ACC112 (cell line): ENCODE results near the gene NCOR2.

ENCODE experiments used
- H2AFZ ChIP-seq: fragments of 200-600 bp; sonication (generic); one replicate; pipeline ENCODE4 v1.6.0; 2017; ENCODE audit warnings: antibody characterized with exemption, low read length; ENCODE audit not compliant: unreplicated experiment
- H3K27ac ChIP-seq: fragments of 200-600 bp; sonication (generic); 2 replicates; pipeline ENCODE4 v1.5.1; 2014; ENCODE audit warnings: low read depth, mild to moderate bottlenecking, antibody characterized with exemption, low read length, moderate library complexity
- H3K27me3 ChIP-seq: fragments of 200-600 bp; sonication (generic); 2 replicates; pipeline ENCODE4 v1.6.1; 2014; ENCODE audit warnings: mild to moderate bottlenecking, antibody characterized with exemption, low read length, moderate library complexity, mixed read lengths; ENCODE audit not compliant: insufficient read depth
- H3K36me3 ChIP-seq: fragments of 200-600 bp; sonication (generic); 2 replicates; pipeline ENCODE4 v1.6.1; 2016; ENCODE audit warnings: mild to moderate bottlenecking, antibody characterized with exemption, low read length, moderate library complexity, mixed read lengths; ENCODE audit not compliant: insufficient read depth
- H3K4me1 ChIP-seq: fragments of 200-600 bp; sonication (generic); one replicate; pipeline ENCODE4 v1.6.1; 2016; ENCODE audit warnings: low read length, mixed read lengths; ENCODE audit not compliant: insufficient read depth, unreplicated experiment, control insufficient read depth
- H3K4me3 ChIP-seq: fragments of 200-600 bp; sonication (generic); 2 replicates; pipeline ENCODE4 v1.5.1; 2014; ENCODE audit warnings: mild to moderate bottlenecking, low read depth, low read length
- H3K79me2 ChIP-seq: fragments of 200-600 bp; sonication (generic); one replicate; pipeline ENCODE4 v1.6.0; 2016; ENCODE audit warnings: low read length; ENCODE audit not compliant: control insufficient read depth, unreplicated experiment, insufficient read depth

The NCOR2 gene

GRCh38 chr12:124557518-124558223, 9.7 kb downstream of the NCOR2 start:
- Histone ChIP-seq H3K4me3 (no peak overlapping the region), H3K4me1 (no peaks in the 10 kb centered on the region), H2AFZ (no peak overlapping the region), H3K36me3 (no peaks in the 10 kb centered on the region), H3K27me3 (no peaks in the 10 kb centered on the region), H3K79me2 (peaks cover 93% of the 10 kb centered on the region), H3K27ac (no peak overlapping the region)

GRCh38 chr12:124556896-124557501, 10.4 kb downstream of the NCOR2 start:
- Histone ChIP-seq H3K79me2 (peaks cover 93% of the 10 kb centered on the region), H3K4me1 (no peaks in the 10 kb centered on the region), H3K36me3 (no peaks in the 10 kb centered on the region), H3K27me3 (no peaks in the 10 kb centered on the region), H2AFZ (no peak overlapping the region), H3K4me3 (no peak overlapping the region), H3K27ac (no peak overlapping the region)

GRCh38 chr12:124556074-124556466, 11.3 kb downstream of the NCOR2 start:
- no peaks in the 10 kb centered on the region for H3K27me3 ChIP-seq
- H3K4me1 ChIP-seq: peaks cover 5% of the 10 kb centered on the region
- no peak overlapping the region for H2AFZ ChIP-seq
- H3K79me2 ChIP-seq: peaks cover 93% of the 10 kb centered on the region
- H3K4me3 ChIP-seq: no peak overlapping the region
- no peaks in the 10 kb centered on the region for H3K36me3 ChIP-seq
- H3K27ac ChIP-seq: no peak overlapping the region

- Histone ChIP-seq H3K4me1 (peaks cover 8% of the 10 kb centered on the region), H3K36me3 (no peaks in the 10 kb centered on the region), H2AFZ (no peak overlapping the region), H3K27ac (no peak overlapping the region), H3K79me2 (peaks cover 94% of the 10 kb centered on the region), H3K4me3 (no peak overlapping the region), H3K27me3 (no peaks in the 10 kb centered on the region)
Observed at GRCh38 chr12:124555168-124556073, 12.0 kb downstream of the NCOR2 start.

- H2AFZ ChIP-seq: no peak overlapping the region
- H3K27ac ChIP-seq: no peak overlapping the region
- no peaks in the 10 kb centered on the region for H3K36me3 ChIP-seq
- peaks cover 94% of the 10 kb centered on the region for H3K79me2 ChIP-seq
- H3K27me3 ChIP-seq: no peaks in the 10 kb centered on the region
- H3K4me1 ChIP-seq: peaks cover 17% of the 10 kb centered on the region
- H3K4me3 ChIP-seq: no peak overlapping the region
Observed at GRCh38 chr12:124554429-124555029, 12.9 kb downstream of the NCOR2 start.

GRCh38 chr12:124553862-124554428, 13.5 kb downstream of the NCOR2 start:
- Histone ChIP-seq H2AFZ (no peak overlapping the region), H3K27me3 (no peaks in the 10 kb centered on the region), H3K4me1 (peaks cover 22% of the 10 kb centered on the region), H3K36me3 (no peaks in the 10 kb centered on the region), H3K27ac (no peak overlapping the region), H3K79me2 (peaks cover 94% of the 10 kb centered on the region), H3K4me3 (no peak overlapping the region)

GRCh38 chr12:124551268-124552144, 15.9 kb downstream of the NCOR2 start:
- Histone ChIP-seq H3K4me1 (peaks cover 32% of the 10 kb centered on the region), H3K4me3 (no peak overlapping the region), H3K79me2 (peaks cover 87% of the 10 kb centered on the region), H3K27me3 (no peaks in the 10 kb centered on the region), H2AFZ (no peak overlapping the region), H3K27ac (no peak overlapping the region), H3K36me3 (no peaks in the 10 kb centered on the region)

- H3K4me3 ChIP-seq: no peak overlapping the region
- no peaks in the 10 kb centered on the region for H3K36me3 ChIP-seq
- H3K27ac ChIP-seq: no peak overlapping the region
- no peak overlapping the region for H2AFZ ChIP-seq
- peaks cover 43% of the 10 kb centered on the region for H3K4me1 ChIP-seq
- no peaks in the 10 kb centered on the region for H3K27me3 ChIP-seq
- peaks cover 84% of the 10 kb centered on the region for H3K79me2 ChIP-seq
Observed at GRCh38 chr12:124550123-124551089, 17.0 kb downstream of the NCOR2 start.

- Histone ChIP-seq H3K36me3 (no peaks in the 10 kb centered on the region), H3K4me1 (peaks cover 49% of the 10 kb centered on the region), H3K79me2 (peaks cover 85% of the 10 kb centered on the region), H3K27ac (peak overlapping the region; percentile 64; the same call in 1 of the 2 replicates), H3K27me3 (no peaks in the 10 kb centered on the region), H3K4me3 (no peak overlapping the region), H2AFZ (no peak overlapping the region)
Observed at GRCh38 chr12:124549629-124550028, 17.8 kb downstream of the NCOR2 start.
